Measurements from ENCODE around the gene CHRNA10. TPM values are rescaled to one million over a fixed set of nuclear protein-coding genes. Genes with fewer than 3 reads are reported as not detected.

Gene CHRNA10
- total RNA-seq, 8 experiments from 2014 or later, result 0.33 to 2.6 (median 1.4) TPM

DNA sequence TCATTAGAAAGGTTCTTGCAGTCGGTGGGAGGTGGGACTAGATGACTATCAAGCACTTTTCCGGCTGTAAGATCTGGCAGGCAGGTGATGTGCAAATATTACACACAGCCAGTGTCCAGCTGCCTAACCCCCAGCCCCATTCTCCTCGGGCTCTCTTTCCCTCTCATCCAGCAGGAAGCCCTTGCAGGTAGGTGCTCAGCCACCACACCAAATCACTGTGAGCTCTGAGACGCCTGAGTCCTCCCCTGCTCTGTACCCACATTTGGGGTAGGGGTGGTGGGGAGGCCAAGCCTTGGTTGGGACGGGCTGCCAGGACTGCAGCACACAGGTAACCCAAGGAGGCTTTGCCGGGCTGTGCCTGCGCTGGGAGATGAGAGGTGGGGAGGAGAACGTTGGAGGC lies 30.0 kb downstream of the CHRNA10 start:
- in situ Hi-C loops (cut with MboI; ENCODE audit: low pct_unique_long_range_greater_than_20kb in 2 of 9, low sequenced_read_pairs in 9 of 9, unreplicated experiment in 9 of 9), result no loop called here
- Histone ChIP-seq H3K4me3 (no peak overlapping the region), H3K4me1 (replicated peaks in 1 of 2) (no peaks in the 10 kb centered on the region), H3K27ac (no peak overlapping the region)
- 0 to 56% (median 23%) methylated on average over 1 to 5 of the region's 8 CpGs; no CpG with 5 or more reads in 4 of the 10 experiments for WGBS, 10 experiments
- no peak for ATAC-seq (replicated peaks in 6 of 8)

DNA sequence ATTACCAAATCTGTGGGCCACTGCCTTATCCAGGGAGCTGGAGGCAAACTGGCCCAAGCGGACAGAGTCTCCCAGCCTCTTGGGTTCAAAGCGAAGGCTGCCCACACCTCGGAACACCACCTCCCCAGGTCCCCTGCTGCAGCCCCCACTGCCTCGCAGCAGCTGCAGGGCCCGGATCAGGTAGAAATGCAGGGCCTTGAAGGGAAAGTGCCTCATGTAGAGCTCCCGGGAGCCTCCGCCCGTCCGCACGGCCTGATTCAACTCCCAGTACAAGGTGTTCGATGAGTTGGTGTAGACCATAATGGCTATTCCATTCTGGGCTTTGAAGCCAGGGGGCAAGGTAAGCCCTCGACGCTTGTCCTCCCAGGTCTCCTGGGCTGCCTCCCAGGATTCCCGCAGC lies 31.3 kb downstream of the CHRNA10 start:
- ATAC-seq (replicated peaks in 6 of 8), result no peak
- Histone ChIP-seq H3K4me1 (replicated peaks in 1 of 2) (no peaks in the 10 kb centered on the region), H3K27ac (no peak overlapping the region), H3K4me3 (no peak overlapping the region)
- in situ Hi-C loops (cut with MboI; ENCODE audit: low pct_unique_long_range_greater_than_20kb in 2 of 9, low sequenced_read_pairs in 9 of 9, unreplicated experiment in 9 of 9), result no loop called here
- 60 to 97% (median 93%) methylated on average over 2 to 10 of the region's 14 CpGs; no CpG with 5 or more reads in 5 of the 10 experiments for WGBS, 10 experiments

DNA sequence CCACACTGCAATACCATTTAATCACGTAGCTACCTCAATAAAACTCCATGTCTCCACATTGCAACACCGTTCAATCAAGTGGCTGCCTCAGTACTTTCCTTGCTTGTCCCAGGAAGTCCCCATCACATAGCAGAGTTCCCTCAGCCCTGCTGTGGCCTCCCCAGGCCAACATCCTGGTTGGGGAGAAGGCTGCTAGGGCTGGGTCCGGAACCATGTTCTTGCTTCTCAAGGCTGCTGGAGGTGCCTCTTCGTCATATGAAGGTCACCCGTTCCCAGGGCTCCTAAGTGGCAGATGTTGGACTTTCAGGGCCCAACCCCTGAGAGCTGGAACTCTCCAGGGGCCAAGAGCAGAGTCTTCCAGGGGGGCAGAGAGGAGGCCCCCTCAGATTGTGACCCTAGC lies 32.7 kb downstream of the CHRNA10 start:
- in situ Hi-C loops (cut with MboI; ENCODE audit: low pct_unique_long_range_greater_than_20kb in 2 of 9, low sequenced_read_pairs in 9 of 9, unreplicated experiment in 9 of 9), result no loop called here
- Histone ChIP-seq H3K4me3 (no peak overlapping the region), H3K4me1 (replicated peaks in 1 of 2) (no peaks in the 10 kb centered on the region), H3K27ac (no peak overlapping the region)
- WGBS, 10 experiments, result 50 to 100% (median 82%) methylated on average over 1 to 5 of the region's 5 CpGs; no CpG with 5 or more reads in 3 of the 10 experiments
- ATAC-seq (replicated peaks in 6 of 8), result no peak

DNA sequence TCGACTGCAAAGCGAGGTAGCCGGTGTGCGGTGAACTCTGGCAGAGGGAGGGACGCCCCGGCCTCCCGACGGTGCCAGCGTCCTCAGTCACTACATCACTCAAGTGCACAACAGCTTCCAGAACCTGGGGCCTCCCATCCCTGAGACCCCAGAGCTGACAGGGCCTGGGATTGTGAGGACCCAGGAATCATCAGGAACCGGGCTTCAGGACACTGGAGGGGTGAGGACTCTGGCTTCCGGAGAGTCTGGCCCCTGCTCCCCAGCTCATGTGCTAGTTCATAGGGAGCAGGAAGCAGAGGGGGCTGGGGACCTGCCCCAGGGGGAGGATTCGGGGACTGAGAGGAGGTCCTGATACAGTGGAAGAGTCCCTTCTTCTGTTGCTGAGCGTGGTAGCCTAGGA lies 34.0 kb downstream of the CHRNA10 start:
- Histone ChIP-seq H3K27ac (no peak overlapping the region), H3K4me3 (no peak overlapping the region), H3K4me1 (replicated peaks in 1 of 2) (no peaks in the 10 kb centered on the region)
- WGBS, 10 experiments, result 95 to 100% (median 100%) methylated on average over 2 to 4 of the region's 13 CpGs; no CpG with 5 or more reads in 7 of the 10 experiments
- no peak for ATAC-seq (replicated peaks in 6 of 8)
- in situ Hi-C loops (cut with MboI; ENCODE audit: low pct_unique_long_range_greater_than_20kb in 2 of 9, low sequenced_read_pairs in 9 of 9, unreplicated experiment in 9 of 9), result no loop called here

DNA sequence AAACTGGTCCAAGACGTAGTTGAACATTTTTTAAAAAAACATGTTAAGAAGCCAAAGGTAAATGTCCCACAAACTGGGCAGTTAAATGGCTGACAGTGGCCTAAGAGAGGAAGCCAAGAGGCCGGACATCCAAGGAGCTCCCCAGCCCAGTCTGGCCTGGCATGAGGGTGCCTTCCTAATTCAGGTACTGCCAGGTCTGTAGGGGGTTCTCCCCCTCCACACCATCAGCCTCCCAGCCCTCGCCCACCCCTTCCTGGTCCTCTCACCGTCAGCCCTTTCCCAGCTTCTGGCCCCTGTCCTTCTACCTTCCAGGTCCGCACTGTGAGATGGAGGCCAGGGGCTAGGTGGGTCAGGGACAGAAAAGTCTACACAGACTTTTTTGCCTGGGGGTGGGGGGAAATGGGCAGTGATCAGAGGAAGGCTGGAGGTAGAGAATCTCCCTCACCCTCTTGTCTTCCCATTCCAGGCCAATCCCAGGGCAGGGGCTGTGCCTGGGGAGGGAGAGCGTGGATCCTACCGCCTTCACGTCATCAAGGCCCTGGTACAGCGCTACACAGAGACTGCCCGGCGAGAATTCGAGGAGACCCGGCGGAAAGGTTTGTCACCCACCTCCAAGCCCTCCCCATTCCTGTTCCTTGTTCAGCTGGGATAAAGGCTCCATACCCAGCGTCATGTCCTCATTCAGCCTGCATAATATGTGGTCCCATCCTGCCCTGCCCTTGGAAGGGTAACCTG lies 35.4 kb downstream of the CHRNA10 start:
- WGBS, 10 experiments, result 42 to 88% (median 83%) methylated on average over 2 to 7 of the region's 15 CpGs; no CpG with 5 or more reads in 5 of the 10 experiments
- no peak overlapping the region for H3K4me3 ChIP-seq
- in situ Hi-C loops (cut with MboI; ENCODE audit: low pct_unique_long_range_greater_than_20kb in 2 of 9, low sequenced_read_pairs in 9 of 9, unreplicated experiment in 9 of 9), result no loop called here
- H3K4me1 ChIP-seq (replicated peaks in 1 of 2), result no peaks in the 10 kb centered on the region
- no peak for ATAC-seq (replicated peaks in 6 of 8)
- no peak overlapping the region for H3K27ac ChIP-seq

DNA sequence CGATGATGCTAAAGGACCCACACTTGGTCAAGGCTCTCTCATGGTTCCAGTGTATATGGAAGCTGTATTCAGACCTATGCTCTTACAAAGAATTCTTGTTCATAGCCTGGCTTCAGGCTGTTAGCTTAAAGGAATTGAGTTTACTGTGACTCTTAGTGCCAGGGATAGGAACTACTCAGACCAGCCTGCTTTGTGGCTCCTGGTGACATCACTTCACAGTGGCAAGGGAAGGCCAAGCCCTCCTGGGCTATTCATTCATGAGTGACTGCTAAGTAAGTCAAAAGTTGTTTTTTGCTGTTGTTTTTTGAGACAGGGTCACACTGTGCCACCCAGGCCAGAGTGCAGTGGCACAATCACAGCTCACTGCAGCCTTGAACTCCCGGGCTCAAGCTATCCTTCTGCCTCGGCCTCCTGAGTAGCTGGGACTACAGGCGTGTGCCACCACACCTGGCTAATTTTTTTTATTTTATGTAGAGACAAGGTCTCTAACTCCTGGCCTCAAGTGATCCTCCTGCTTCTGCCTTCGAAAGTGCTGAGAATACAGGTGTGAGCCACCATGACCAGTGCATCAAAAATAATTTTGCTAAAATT lies 39.0 kb downstream of the CHRNA10 start:
- in situ Hi-C loops (cut with MboI; ENCODE audit: low pct_unique_long_range_greater_than_20kb in 2 of 9, low sequenced_read_pairs in 9 of 9, unreplicated experiment in 9 of 9), result no loop called here
- no peak overlapping the region for H3K27ac ChIP-seq
- H3K4me3 ChIP-seq, result no peak overlapping the region
- peak in 1 of 8 experiments; percentile 7 for ATAC-seq (replicated peaks in 6 of 8)
- no peaks in the 10 kb centered on the region for H3K4me1 ChIP-seq (replicated peaks in 1 of 2)
- 40 to 100% (median 81%) methylated on average over 1 to 4 of the region's 5 CpGs; no CpG with 5 or more reads in 3 of the 10 experiments for WGBS, 10 experiments

DNA sequence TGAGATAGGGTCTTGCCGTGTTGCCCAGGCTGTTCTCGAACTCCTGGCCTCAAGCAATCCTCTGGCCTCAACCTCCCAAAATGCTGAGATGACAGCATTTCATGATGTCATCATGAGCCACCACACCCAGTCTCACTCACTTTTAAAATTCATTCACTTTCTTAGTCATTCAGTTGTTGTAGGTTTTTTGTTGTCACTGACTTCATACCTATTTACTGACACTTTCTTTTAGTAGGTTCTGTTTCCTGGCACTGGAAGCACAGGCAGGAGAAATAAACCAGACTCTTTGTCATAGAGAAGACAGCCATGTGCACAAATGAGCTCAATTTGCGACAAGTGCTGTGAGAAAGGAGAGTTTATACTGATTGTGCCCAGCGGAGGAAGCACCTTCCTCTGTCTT lies 39.9 kb downstream of the CHRNA10 start:
- in situ Hi-C loops (cut with MboI; ENCODE audit: low pct_unique_long_range_greater_than_20kb in 2 of 9, low sequenced_read_pairs in 9 of 9, unreplicated experiment in 9 of 9), result no loop called here

DNA sequence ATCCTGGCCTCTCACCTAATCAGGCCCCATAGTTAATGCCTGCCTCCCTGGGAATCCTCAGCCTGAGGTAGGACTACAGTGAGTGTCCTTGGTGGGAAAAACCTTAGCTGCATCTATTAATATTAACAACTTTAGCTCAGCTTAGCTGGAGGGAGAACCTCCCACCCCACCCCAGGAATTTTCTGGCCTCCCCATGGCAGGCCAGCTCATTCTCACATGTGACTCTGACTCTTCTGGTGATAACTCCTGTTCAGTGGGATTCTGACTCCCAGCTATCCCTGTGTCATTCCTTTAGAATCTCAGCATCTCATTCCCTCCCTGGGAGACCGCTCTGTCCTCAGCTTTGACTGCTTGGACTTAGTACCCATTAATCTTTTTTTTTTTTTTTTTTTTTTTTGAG lies 43.9 kb downstream of the CHRNA10 start:
- no peak overlapping the region for H3K4me3 ChIP-seq
- no peak overlapping the region for H3K27ac ChIP-seq
- no peaks in the 10 kb centered on the region for H3K4me1 ChIP-seq (replicated peaks in 1 of 2)
- 40% methylated on average over 1 of the region's 1 CpG; no CpG with 5 or more reads in 9 of the 10 experiments for WGBS, 10 experiments
- in situ Hi-C loops (cut with MboI; ENCODE audit: low pct_unique_long_range_greater_than_20kb in 2 of 9, low sequenced_read_pairs in 9 of 9, unreplicated experiment in 9 of 9), result no loop called here
- peak in 7 of 8 experiments; percentile 64 to 85 (median 70) for ATAC-seq (replicated peaks in 6 of 8)

More for the DNA sequence above, 39.9 kb downstream of the CHRNA10 start:
- Histone ChIP-seq H3K4me1 (replicated peaks in 1 of 2) (no peaks in the 10 kb centered on the region), H3K27ac (no peak overlapping the region), H3K4me3 (no peak overlapping the region)
- ATAC-seq (replicated peaks in 6 of 8), result peak in 3 of 8 experiments; percentile 22 to 53 (median 35)
- 51 to 100% (median 87%) methylated on average over 1 to 4 of the region's 4 CpGs for WGBS, 10 experiments

DNA sequence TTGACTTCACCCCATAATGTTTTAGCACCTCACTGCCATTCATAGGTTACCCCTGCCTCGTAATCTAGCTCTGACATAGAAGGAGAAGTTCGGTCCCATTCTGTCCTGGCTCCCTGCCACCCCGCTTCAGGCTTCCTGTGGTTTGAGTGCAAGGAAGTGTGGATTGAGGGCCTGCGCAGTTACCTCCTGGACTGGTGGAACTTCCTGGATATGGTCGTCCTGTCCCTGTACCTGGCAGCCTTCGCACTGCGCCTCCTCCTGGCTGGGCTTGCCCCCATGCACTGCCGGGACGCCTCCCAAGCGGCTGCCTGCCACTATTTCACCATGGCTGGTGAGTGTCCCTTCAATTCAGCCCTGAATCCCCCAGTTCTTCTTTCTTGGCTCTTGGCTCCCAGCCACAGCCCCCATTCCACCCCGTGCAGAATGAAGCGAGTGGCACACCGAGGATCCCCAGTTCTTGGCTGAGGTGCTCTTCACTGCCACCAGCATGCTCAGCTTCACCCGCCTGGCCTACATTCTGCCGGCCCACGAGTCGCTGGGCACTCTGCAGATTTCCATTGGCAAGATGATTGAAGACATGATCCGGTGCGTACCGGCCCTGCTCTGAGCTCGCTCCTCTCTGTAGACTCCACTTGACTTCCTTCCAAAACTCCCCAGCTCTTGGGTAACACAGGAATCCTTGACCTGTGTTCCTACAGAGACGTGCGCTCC lies 44.8 kb downstream of the CHRNA10 start:
- no peak for ATAC-seq (replicated peaks in 6 of 8)
- no peak overlapping the region for H3K27ac ChIP-seq
- H3K4me1 ChIP-seq (replicated peaks in 1 of 2), result no peaks in the 10 kb centered on the region
- H3K4me3 ChIP-seq, result no peak overlapping the region
- in situ Hi-C loops (cut with MboI; ENCODE audit: low pct_unique_long_range_greater_than_20kb in 2 of 9, low sequenced_read_pairs in 9 of 9, unreplicated experiment in 9 of 9), result no loop called here
- WGBS, 10 experiments, result 80 to 94% (median 83%) methylated on average over 1 to 12 of the region's 23 CpGs; no CpG with 5 or more reads in 3 of the 10 experiments

DNA sequence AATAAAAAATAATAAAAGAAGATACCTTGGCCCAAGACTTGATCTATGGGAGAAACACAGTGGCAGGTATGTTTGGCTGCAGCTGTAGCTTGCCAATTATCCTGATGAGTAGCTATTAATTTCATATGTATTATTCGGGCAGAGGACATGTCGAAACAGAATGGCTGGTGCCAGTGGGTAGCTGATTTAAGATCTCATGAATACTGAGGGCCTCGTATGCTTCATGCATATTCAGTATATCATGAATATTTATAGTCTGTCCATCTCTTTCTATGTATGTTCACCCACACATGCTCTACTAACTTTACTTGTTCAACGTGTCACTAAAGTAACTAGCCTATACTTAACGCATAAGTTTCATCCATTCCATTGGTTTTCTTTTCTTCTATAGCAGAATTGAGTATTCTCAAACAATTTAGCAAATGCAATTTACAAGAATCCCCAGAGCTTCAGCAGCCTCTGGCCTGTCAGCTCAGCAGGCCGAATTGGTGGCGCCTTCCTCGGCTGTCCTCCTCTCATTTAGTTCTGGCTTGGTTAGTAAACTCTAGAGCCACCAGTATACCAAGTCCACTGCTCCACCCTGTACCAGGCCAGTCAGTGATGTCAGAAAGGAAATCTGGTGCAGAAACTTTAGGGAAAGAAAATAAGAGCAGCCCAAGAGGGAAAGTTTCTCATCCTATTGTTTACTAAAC lies 47.3 kb downstream of the CHRNA10 start:
- in situ Hi-C loops (cut with MboI; ENCODE audit: low pct_unique_long_range_greater_than_20kb in 2 of 9, low sequenced_read_pairs in 9 of 9, unreplicated experiment in 9 of 9), result no loop called here
- peak in 6 of 8 experiments; percentile 24 to 93 (median 61) for ATAC-seq (replicated peaks in 6 of 8)
- Histone ChIP-seq H3K4me1 (replicated peaks in 1 of 2) (no peaks in the 10 kb centered on the region), H3K27ac (no peak overlapping the region), H3K4me3 (no peak overlapping the region)
- 0 to 90% (median 51%) methylated on average over 2 to 8 of the region's 8 CpGs for WGBS, 10 experiments

DNA sequence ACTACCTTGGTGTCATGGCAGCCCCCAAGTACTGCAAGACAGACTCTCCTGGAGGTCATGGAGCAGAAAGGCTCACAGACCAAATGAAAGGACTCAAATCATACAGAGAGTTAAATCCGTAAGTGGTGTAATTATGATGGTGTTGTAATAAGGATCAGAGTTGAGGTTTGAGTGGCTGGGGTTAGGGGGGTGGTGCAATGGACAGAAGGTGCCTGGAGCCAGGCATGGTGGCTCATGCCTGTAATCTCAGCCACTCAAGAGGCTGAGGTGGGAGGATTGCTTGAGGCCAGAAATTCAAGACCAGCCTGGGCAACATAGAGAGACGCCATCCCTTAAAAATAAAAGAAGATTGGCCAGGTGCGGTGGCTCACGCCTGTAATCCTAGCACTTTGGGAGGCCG lies 48.1 kb downstream of the CHRNA10 start:
- no peak overlapping the region for H3K4me3 ChIP-seq
- in situ Hi-C loops (cut with MboI; ENCODE audit: low pct_unique_long_range_greater_than_20kb in 2 of 9, low sequenced_read_pairs in 9 of 9, unreplicated experiment in 9 of 9), result no loop called here

DNA sequence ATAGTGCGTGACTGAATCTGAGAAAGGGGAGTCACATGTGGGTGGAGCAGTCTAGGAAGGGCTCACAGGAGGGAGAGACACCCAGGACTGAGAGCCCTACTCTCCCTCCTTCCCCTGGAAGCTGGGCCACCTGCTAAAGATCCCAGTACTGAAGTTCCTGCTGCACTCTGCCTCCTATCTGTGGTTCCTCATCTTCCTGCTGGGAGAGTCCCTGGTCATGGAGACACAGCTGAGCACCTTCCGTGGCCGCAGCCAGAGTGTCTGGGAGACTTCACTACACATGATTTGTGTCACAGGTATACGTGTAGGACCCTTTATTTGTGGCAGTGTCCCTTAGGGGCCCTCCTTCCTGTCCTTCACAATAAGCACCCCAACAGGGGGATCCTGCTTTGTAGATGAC lies 48.7 kb downstream of the CHRNA10 start:
- in situ Hi-C loops (cut with MboI; ENCODE audit: low pct_unique_long_range_greater_than_20kb in 2 of 9, low sequenced_read_pairs in 9 of 9, unreplicated experiment in 9 of 9), result no loop called here

More for the DNA sequence above, 48.1 kb downstream of the CHRNA10 start:
- no peak for ATAC-seq (replicated peaks in 6 of 8)
- no peaks in the 10 kb centered on the region for H3K4me1 ChIP-seq (replicated peaks in 1 of 2)
- H3K27ac ChIP-seq, result no peak overlapping the region
- WGBS, 10 experiments, result 88 to 94% (median 88%) methylated on average over 1 to 5 of the region's 5 CpGs; no CpG with 5 or more reads in 7 of the 10 experiments

DNA sequence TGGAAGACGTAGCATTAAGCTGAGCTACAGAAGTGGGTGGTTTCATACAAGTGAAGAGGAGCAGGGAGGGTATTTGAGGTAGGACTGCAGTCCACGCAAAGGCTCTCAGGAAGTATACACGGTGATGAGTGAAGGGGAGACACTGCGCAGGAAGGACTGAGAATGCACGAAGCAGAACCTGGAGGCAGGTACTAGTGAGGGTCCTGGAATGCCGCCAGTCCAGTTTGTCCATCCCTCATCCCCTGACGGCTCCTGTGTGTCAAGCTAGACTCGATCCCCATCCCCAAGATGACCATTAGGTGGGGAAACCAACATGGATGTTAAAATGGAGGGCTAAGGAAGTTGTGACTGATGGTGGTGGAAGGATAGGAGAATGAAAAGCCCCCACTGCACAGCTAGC lies 53.2 kb downstream of the CHRNA10 start:
- in situ Hi-C loops (cut with MboI; ENCODE audit: low pct_unique_long_range_greater_than_20kb in 2 of 9, low sequenced_read_pairs in 9 of 9, unreplicated experiment in 9 of 9), result no loop called here
- 65 to 100% (median 87%) methylated on average over 1 to 6 of the region's 8 CpGs; no CpG with 5 or more reads in 4 of the 10 experiments for WGBS, 10 experiments
- H3K27ac ChIP-seq, result no peak overlapping the region

More for the DNA sequence above, 48.7 kb downstream of the CHRNA10 start:
- Histone ChIP-seq H3K4me3 (no peak overlapping the region), H3K4me1 (replicated peaks in 1 of 2) (no peaks in the 10 kb centered on the region), H3K27ac (no peak overlapping the region)
- WGBS, 10 experiments, result 0 to 100% (median 71%) methylated on average over 1 to 2 of the region's 4 CpGs; no CpG with 5 or more reads in 7 of the 10 experiments
- peak in 1 of 8 experiments; percentile 14 for ATAC-seq (replicated peaks in 6 of 8)

More for the DNA sequence above, 53.2 kb downstream of the CHRNA10 start:
- Histone ChIP-seq H3K4me3 (no peak overlapping the region), H3K4me1 (replicated peaks in 1 of 2) (no peaks in the 10 kb centered on the region)
- ATAC-seq (replicated peaks in 6 of 8), result no peak

Measured in motor neuron (in vitro differentiated cells).